K562 (cell line): Measurements from ENCODE around the gene RAD17. TPM values are rescaled to one million over a fixed set of nuclear protein-coding genes. Genes with fewer than 3 reads are reported as not detected.

Experiments used
- ATAC-seq: fragments of 200-7000 bp; cut with Tn5 transposase; 3 replicates; pipeline ENCODE4 v1.9.1; 2020; ENCODE audit warnings: moderate library complexity
- BruUV-seq: library from RNA; stranded (reverse); fragments of 400-500 nt; replicated peaks from 2 replicates; lab custom pipeline; 2021; lab: Mats Ljungman, UMichigan
- CTCF ChIA-PET: fragments of 300-600 bp; formaldehyde crosslinking; extraction: SDS; loops from one replicate; lab custom pipeline; 2021; ENCODE audit warnings: low intra/inter-chr PET ratio; lab: Yijun Ruan, JAX
- POLR2A ChIA-PET: fragments of 300-600, 350-650 bp; sonication (Branson Sonifier 250); formaldehyde crosslinking; extraction: SDS; loops from one replicate; lab custom pipeline; 2021; ENCODE audit warnings: antibody characterized with exemption, inconsistent platforms; lab: Yijun Ruan, JAX
- DNase-seq, 4 experiments: peaks; one replicate each; pipeline versions ENCODE4 v3.0.0 to v3.0.0-alpha.2; 2011 to 2018; ENCODE audit warnings: low spot score in 3 of 4, mixed read lengths in 3 of 4; ENCODE audit errors: extremely low read depth in 1 of 4
- FAIRE-seq: peaks from 2 replicates; lab custom pipeline; 2011; peaks lifted over from hg19 to GRCh38; lab: Jason Lieb, UNC
- H2AFZ ChIP-seq: 2 replicates; pipeline ENCODE4 v1.6.0; 2011; ENCODE audit warnings: low read depth, low read length, control low read depth, inconsistent platforms
- H3K27ac ChIP-seq: fragments of 200-600 bp; 3 replicates; pipeline ENCODE4 v1.8.0; 2011; ENCODE audit warnings: low read depth, mild to moderate bottlenecking, control low read depth, inconsistent platforms, low read length, moderate library complexity, mixed read lengths; ENCODE audit errors: extremely low read depth
- H3K27me3 ChIP-seq, 2 experiments: fragments of 300-600 bp in 1 of 2; 2 replicates in 1 of 2; 3 replicates in 1 of 2; pipeline versions ENCODE4 v1.6.0 to v1.8.0; 2011; ENCODE audit warnings: inconsistent platforms in 2 of 2, low read length in 2 of 2, mild to moderate bottlenecking in 1 of 2, mixed read lengths in 1 of 2, moderate library complexity in 1 of 2; ENCODE audit not compliant: control insufficient read depth in 2 of 2, insufficient read depth in 2 of 2
- H3K36me3 ChIP-seq: fragments of 300-600 bp; 3 replicates; pipeline ENCODE4 v1.8.0; 2011; ENCODE audit warnings: mild to moderate bottlenecking, low read length, inconsistent platforms; ENCODE audit not compliant: control insufficient read depth, insufficient read depth
- H3K4me1 ChIP-seq, 2 experiments: fragments of 200-600 bp in 1 of 2; replicated peaks in 1 of 2; 2 replicates in 1 of 2; 3 replicates in 1 of 2; pipeline versions ENCODE4 v1.5.1 to v1.8.0; 2011; ENCODE audit warnings: inconsistent platforms in 2 of 2, low read length in 2 of 2, mild to moderate bottlenecking in 1 of 2, mixed read lengths in 1 of 2, moderate library complexity in 1 of 2; ENCODE audit not compliant: control insufficient read depth in 2 of 2, insufficient read depth in 2 of 2
- H3K4me2 ChIP-seq: 2 replicates; pipeline ENCODE4 v1.6.1; 2011; ENCODE audit warnings: low read length, control low read depth, inconsistent platforms, mixed read lengths; ENCODE audit not compliant: insufficient read depth
- H3K4me3 ChIP-seq: fragments of 200-600 bp; sonication (generic), shearing (Covaris generic); 2 replicates; pipeline ENCODE4 v1.5.1; 2016; ENCODE audit warnings: control low read depth, inconsistent platforms
- H3K79me2 ChIP-seq: fragments of 200-600 bp; 3 replicates; pipeline ENCODE4 v1.8.0; 2011; ENCODE audit warnings: low read length, inconsistent platforms; ENCODE audit not compliant: control insufficient read depth, insufficient read depth
- H3K9ac ChIP-seq, 2 experiments: 2 replicates each; pipeline versions ENCODE4 v1.6.0 to v1.6.1; 2011; ENCODE audit warnings: low read depth in 2 of 2, low read length in 2 of 2, control low read depth in 1 of 2, inconsistent platforms in 1 of 2, mild to moderate bottlenecking in 1 of 2, mixed read lengths in 1 of 2; ENCODE audit not compliant: insufficient read depth in 1 of 2
- H3K9me1 ChIP-seq: one replicate; pipeline ENCODE4 v1.6.0; 2011; ENCODE audit warnings: inconsistent platforms, mild to moderate bottlenecking, low read length, moderate library complexity; ENCODE audit not compliant: control insufficient read depth, insufficient read depth
- H3K9me3 ChIP-seq: replicated peaks from 2 replicates; pipeline ENCODE4 v1.5.1; 2011; ENCODE audit warnings: low read depth, low read length, inconsistent platforms; ENCODE audit not compliant: control insufficient read depth, insufficient read depth
- H4K20me1 ChIP-seq: replicated peaks from 2 replicates; pipeline ENCODE4 v1.6.1; 2011; ENCODE audit warnings: low read length, inconsistent platforms, mixed read lengths; ENCODE audit not compliant: control insufficient read depth, insufficient read depth
- ARID1B ChIP-seq: fragments of 450-650 bp; IDR thresholded peaks from 2 replicates; pipeline ENCODE4 v1.6.1; 2016; ENCODE audit warnings: antibody characterized with exemption, mild to moderate bottlenecking, inconsistent platforms
- ATF1 ChIP-seq, 2 experiments: fragments of 450-650 bp in 1 of 2; IDR thresholded peaks; 2 replicates each; pipeline ENCODE4 v1.6.1; 2016; ENCODE audit warnings: missing compliant biosample characterization in 1 of 2, missing genetic modification characterization in 1 of 2
- BHLHE40 ChIP-seq: IDR thresholded peaks from 2 replicates; pipeline ENCODE4 v1.6.1; 2011; ENCODE audit warnings: low read length, improper control_type of control experiment
- EGR1 ChIP-seq: fragments of 450-650 bp; conservative IDR thresholded peaks from 2 replicates; pipeline ENCODE4 v1.6.1; 2017; ENCODE audit warnings: mild to moderate bottlenecking
- ETS2 ChIP-seq: IDR thresholded peaks from 2 replicates; pipeline ENCODE4 v1.6.1; 2016; ENCODE audit warnings: borderline replicate concordance, missing genetic modification characterization, mild to moderate bottlenecking, moderate library complexity, missing compliant biosample characterization; ENCODE audit not compliant: poor library complexity, severe bottlenecking
- HMBOX1 ChIP-seq: sonication (generic); IDR thresholded peaks from 2 replicates; pipeline ENCODE4 v1.6.1; 2016
- HNRNPUL1 ChIP-seq: fragments of 200-400 bp; formaldehyde crosslinking; IDR thresholded peaks from 2 replicates; pipeline ENCODE4 v1.6.1; 2017; ENCODE audit warnings: low read length
- JUNB ChIP-seq: fragments of 450-650 bp; formaldehyde crosslinking; conservative IDR thresholded peaks from 2 replicates; pipeline ENCODE4 v1.4.0; 2020; ENCODE audit warnings: mild to moderate bottlenecking
- PCBP2 ChIP-seq: fragments of 200-400 bp; formaldehyde crosslinking; IDR thresholded peaks from 2 replicates; pipeline ENCODE4 v1.6.1; 2018; ENCODE audit warnings: low read length, low read depth, mild to moderate bottlenecking, moderate library complexity; ENCODE audit not compliant: poor library complexity, severe bottlenecking
- PHF21A ChIP-seq: fragments of 450-650 bp; IDR thresholded peaks from 2 replicates; pipeline ENCODE4 v1.6.1; 2017; ENCODE audit warnings: low read depth, borderline replicate concordance
- PURB ChIP-seq: sonication (generic); formaldehyde crosslinking; IDR thresholded peaks from 2 replicates; pipeline ENCODE4 v1.9.0; 2021; ENCODE audit warnings: low read depth, mild to moderate bottlenecking, missing genetic modification reagents
- SFPQ ChIP-seq: fragments of 200-400 bp; formaldehyde crosslinking; IDR thresholded peaks from 2 replicates; pipeline ENCODE4 v1.6.1; 2017; ENCODE audit warnings: mild to moderate bottlenecking, low read depth, low read length, moderate library complexity
- TAF1 ChIP-seq: IDR thresholded peaks from 2 replicates; pipeline ENCODE4 v1.6.1; 2011; ENCODE audit warnings: mild to moderate bottlenecking, low read length, moderate library complexity; ENCODE audit not compliant: insufficient read depth, control insufficient read depth, severe bottlenecking; ENCODE audit errors: extremely low read depth
- TFE3 ChIP-seq: fragments of 450-650 bp; formaldehyde crosslinking; IDR thresholded peaks from 2 replicates; pipeline ENCODE4 v1.4.0; 2020; ENCODE audit warnings: mild to moderate bottlenecking, mixed read lengths
- U2AF1 ChIP-seq: fragments of 200-400 bp; formaldehyde crosslinking; optimal IDR thresholded peaks from 2 replicates; pipeline ENCODE3; 2017; ENCODE audit warnings: mild to moderate bottlenecking, low read depth, low read length, moderate library complexity
- ZNF444 ChIP-seq: fragments of 250-450 bp; sonication (Bioruptor Pico); IDR thresholded peaks from 2 replicates; pipeline ENCODE4 v1.4.0; 2020; ENCODE audit warnings: mild to moderate bottlenecking, moderate library complexity
- ZNF584 ChIP-seq: fragments of 200-800 bp; sonication (Bioruptor generic); IDR thresholded peaks from 2 replicates; pipeline ENCODE4 v1.6.1; 2016; ENCODE audit warnings: low read depth, mild to moderate bottlenecking, missing genetic modification characterization, missing compliant biosample characterization
- ZSCAN29 ChIP-seq: fragments of 450-650 bp; IDR thresholded peaks from 2 replicates; pipeline ENCODE4 v1.6.1; 2017
- WGBS: fragments of 100-300 bp; shearing (Covaris generic); methylation state at CpG from one replicate; pipeline ENCODE4 v1.1.6; 2016; ENCODE audit warnings: low coverage, mixed read lengths; ENCODE audit not compliant: insufficient coverage; ENCODE audit errors: missing lambda C conversion rate; 5-methylcytosine and 5-hydroxymethylcytosine counted together
- in situ Hi-C: fragments of 300-500 bp; cut with MboI; formaldehyde crosslinking; loops from 4 replicates; pipeline ENCODE4 v1.15.0; 2018; ENCODE audit warnings: inconsistent platforms, mixed read lengths
- intact Hi-C: fragments of 100-400 bp; cut with micrococcal nuclease; formaldehyde crosslinking; loops from 2 replicates; pipeline ENCODE4 v1.14.2; 2022
- polyA plus RNA-seq, 8 experiments: library from polyadenylated mRNA; depleted of rRNA in 4 of 8; stranded (reverse) in 5 of 8; unstranded in 3 of 8; fragments of >200 nt; fragmentation: Nextera tagmentation in 2 of 8; fragmentation: Illumina TruSeq in 1 of 8; extraction: Ambion mirVana in 2 of 8; extraction: Trizol in 1 of 8; gene quantifications; 2 replicates each; pipeline versions ENCODE4 v1.2.1 to v1.2.3, GENCODE V29; 2011 to 2014; ENCODE audit warnings: inconsistent platforms in 1 of 8, missing spikeins in 1 of 8
- total RNA-seq, 7 experiments: library from RNA; depleted of rRNA in 6 of 7; stranded (reverse); fragments of >200 nt in 6 of 7; fragmentation: Illumina TruSeq in 2 of 7; extraction: Trizol in 2 of 7; gene quantifications; 2 replicates each; pipeline versions ENCODE4 v1.2.1 to v1.2.3, GENCODE V29; 2011 to 2021; ENCODE audit warnings: low replicate concordance in 1 of 7

RAD17 gene
- total and polyA plus RNA-seq, 9 of the 15 experiments (the other 6 are each of a cell fraction or from before 2014, with no cell fraction given) = 21.1 to 50.1 (median 40.1) TPM

- 11% methylated on average over 8 of the region's 8 CpGs for WGBS
- BruUV-seq = no TSS peak
- TF ChIP-seq EGR1 = 0 out of 2 replicates have a peak, but pooled peaks have one; percentile 14
- TF ChIP-seq PHF21A = peak; percentile 49; the same call in 1 of the 2 replicates
- TF ChIP-seq SFPQ = no peak
- TF ChIP-seq TFE3 (CRISPR knock-in tag) = no peak
- no peak for TF ChIP-seq ARID1B
- no peak for TF ChIP-seq ETS2 (tag)
- TF ChIP-seq TAF1 = no peak
- no peak for TF ChIP-seq ZNF584 (CRISPR knock-in tag)
- TF ChIP-seq U2AF1 = no peak
- TF ChIP-seq ZSCAN29 = no peak
- no peak for TF ChIP-seq PURB (CRISPR knock-in tag)
- no peak for TF ChIP-seq ZNF444
- TF ChIP-seq JUNB (CRISPR knock-in tag) = no peak
- TF ChIP-seq ATF1 (CRISPR knock-in tag; IDR thresholded peaks at IDR 0.05) = no peak
- no peak for TF ChIP-seq ATF1 (tag; IDR thresholded peaks at IDR 0.05)
- no peak for TF ChIP-seq HNRNPUL1
- TF ChIP-seq PCBP2 = no peak
- TF ChIP-seq BHLHE40 = peak; percentile 46; the same call in 1 of the 2 replicates
- TF ChIP-seq HMBOX1 = no peak
Observed at GRCh38 chr5:69454460-69455249, 85.0 kb downstream of the RAD17 start.

More at GRCh38 chr5:69454460-69455249, 85.0 kb downstream of the RAD17 start:
- H3K79me2 ChIP-seq = no peaks in the 10 kb centered on the region
- in situ Hi-C loops = no loop called here
- H3K4me1 ChIP-seq = no peaks in the 10 kb centered on the region
- ATAC-seq (peak; percentile 70), DNase-seq (peak in 1 of 4 experiments; percentile 6), FAIRE-seq (no peak)
- no peaks in the 10 kb centered on the region for H3K9me1 ChIP-seq
- H4K20me1 ChIP-seq = no peaks in the 10 kb centered on the region
- H3K9me3 ChIP-seq = no peaks in the 10 kb centered on the region; the same call in 1 of the 2 replicates
- POLR2A ChIA-PET = no interaction called here
- intact Hi-C loops = no loop called here
- no peaks in the 10 kb centered on the region for H3K36me3 ChIP-seq
- no peak overlapping the region for H3K27ac ChIP-seq
- peaks cover 0 to 5% of the 10 kb centered on the region in 2 experiments; a peak in 2 of 5 replicates for H3K27me3 ChIP-seq
- H3K4me3 ChIP-seq = no peak overlapping the region
- H3K4me2 ChIP-seq = no peak overlapping the region
- H3K9ac ChIP-seq = no peak overlapping the region
- CTCF ChIA-PET = no interaction called here
- H2AFZ ChIP-seq = no peak overlapping the region
